HG03045 (cell line): ENCODE results near the gene TOB1.

Experiments used
- ATAC-seq: cut with Tn5 transposase; IDR thresholded peaks from one replicate; pipeline ENCODE4 v1.9.1; 2021; ENCODE audit warnings: mild to moderate bottlenecking, moderate library complexity; ENCODE audit not compliant: unreplicated experiment

TOB1 gene, protein sequence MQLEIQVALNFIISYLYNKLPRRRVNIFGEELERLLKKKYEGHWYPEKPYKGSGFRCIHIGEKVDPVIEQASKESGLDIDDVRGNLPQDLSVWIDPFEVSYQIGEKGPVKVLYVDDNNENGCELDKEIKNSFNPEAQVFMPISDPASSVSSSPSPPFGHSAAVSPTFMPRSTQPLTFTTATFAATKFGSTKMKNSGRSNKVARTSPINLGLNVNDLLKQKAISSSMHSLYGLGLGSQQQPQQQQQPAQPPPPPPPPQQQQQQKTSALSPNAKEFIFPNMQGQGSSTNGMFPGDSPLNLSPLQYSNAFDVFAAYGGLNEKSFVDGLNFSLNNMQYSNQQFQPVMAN

DNA sequence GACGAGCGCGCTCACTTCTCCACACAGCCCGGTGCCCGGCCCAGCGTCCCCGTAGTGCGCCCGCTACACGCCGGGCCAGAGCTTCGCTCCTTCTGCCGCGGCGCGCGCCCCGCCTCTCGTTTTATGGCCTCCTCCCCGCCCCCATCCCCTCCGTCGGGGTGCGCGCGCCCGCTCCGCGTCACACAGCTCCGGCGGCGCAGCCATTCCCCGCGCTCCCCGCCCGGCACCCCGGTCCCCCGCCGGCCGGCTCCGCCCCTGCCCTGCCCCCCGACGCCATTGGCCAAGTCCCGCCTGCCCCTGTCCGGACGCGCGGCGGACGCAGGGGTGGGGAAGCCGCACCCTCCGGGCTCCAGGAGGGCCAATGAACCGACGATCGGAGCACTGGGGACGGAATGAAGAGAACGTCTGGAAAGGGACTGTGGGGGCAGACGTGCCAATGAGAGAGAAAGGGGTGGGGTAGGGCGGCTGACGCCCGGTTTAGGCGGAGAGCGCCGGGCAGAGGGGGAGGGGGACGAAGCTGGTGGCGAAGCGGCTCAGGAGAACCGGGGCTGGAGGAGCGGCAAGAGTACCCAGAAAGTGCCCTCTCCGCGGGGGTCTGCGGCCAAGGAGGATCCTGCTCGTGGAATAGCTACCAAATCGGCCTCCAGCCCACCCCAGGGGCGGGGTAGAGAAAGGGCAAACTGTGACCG, at the start of gene TOB1:
Gene TOB1, minus strand, starts transcription at position 94 of the 689 bp plus-strand sequence. CDS start 2,337 bp downstream, outside the sequence.
- ATAC-seq, result peak; percentile 67

DNA sequence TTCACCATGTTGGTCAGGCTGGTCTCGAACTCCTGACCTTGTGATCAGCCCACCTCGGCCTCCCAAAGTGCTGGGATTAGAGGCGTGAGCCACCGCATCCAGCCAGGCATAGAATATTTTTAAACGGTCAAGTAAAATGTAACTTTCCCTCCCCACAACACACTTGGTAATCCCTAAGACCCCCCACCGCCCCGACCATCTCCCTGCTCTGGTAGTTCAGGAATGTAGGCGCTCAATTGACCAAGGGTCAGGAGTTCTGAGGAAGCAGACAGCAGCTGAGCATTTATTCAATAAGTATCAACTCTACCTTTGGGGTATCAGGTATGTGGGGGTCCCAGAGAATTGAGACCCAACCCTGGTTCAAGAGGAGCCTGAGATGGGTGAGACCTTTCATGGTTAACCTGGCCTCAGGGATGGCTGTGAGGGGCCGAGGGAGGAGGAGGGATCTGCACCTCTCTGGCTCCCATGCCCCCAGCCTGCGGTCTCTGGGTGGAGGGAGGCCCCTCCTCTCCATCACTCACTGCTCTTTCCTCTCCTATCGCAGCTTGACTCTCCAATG, 48.4 kb upstream of the TOB1 start:
- ATAC-seq, result no peak

DNA sequence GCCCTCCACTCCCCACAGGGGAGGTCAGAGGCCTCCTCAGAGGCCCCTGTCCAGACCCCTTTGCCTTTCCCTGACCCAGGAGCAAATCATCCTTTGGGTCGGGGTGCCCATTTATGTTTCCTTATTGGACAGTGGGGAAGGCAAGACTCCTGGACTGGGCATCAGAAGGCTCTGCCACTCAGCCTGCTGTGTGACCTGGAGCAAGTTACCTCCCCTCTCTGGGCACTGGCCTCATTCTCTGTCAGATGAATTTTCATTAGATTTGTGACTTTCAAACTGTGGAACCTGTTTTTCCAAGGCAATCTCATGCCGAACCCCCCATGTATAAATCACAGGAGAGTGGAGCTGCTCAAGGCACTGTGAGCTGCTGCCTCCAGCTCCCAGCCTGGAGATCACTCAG, 47.0 kb upstream of the TOB1 start:
- no peak for ATAC-seq

DNA sequence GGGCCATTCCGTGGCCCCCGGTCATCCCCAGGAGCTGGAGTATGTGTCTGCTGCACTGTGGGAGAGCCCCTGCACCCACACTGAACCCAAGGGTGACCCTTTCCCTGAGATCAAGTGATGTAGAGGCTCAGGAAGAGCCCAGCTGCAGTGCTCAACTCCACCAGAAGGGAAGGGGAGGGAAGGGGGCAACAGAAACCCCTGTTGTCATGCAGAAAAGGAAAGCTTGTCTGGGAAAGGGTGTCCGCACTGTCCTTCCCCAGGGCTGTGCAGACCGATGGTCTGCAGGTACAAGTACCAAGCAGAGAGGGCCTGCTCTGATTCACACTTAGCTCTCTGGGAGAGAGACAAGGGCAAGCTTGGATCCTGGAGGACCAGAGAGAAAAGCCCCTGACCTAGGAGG, 45.7 kb upstream of the TOB1 start:
- no peak for ATAC-seq

DNA sequence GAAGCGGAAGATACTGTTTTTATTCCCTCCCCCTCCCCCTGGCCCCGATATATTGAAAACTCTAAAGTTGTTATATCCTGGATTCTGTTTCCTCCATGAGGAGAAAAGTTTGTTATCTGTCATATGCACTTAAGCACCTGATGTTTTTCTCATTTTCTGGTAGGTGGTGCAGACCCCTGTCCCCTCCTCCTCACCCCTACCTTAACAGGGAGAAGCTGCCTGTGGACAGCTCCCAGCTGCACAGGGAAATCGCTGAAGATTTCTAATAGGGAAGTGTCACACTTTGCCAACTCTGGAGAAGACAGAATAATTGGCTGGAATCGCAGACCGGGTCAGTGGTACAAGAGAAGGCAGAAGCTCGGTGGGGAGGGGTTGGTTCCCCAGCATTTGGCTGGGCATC, 45.3 kb upstream of the TOB1 start:
- no peak for ATAC-seq

DNA sequence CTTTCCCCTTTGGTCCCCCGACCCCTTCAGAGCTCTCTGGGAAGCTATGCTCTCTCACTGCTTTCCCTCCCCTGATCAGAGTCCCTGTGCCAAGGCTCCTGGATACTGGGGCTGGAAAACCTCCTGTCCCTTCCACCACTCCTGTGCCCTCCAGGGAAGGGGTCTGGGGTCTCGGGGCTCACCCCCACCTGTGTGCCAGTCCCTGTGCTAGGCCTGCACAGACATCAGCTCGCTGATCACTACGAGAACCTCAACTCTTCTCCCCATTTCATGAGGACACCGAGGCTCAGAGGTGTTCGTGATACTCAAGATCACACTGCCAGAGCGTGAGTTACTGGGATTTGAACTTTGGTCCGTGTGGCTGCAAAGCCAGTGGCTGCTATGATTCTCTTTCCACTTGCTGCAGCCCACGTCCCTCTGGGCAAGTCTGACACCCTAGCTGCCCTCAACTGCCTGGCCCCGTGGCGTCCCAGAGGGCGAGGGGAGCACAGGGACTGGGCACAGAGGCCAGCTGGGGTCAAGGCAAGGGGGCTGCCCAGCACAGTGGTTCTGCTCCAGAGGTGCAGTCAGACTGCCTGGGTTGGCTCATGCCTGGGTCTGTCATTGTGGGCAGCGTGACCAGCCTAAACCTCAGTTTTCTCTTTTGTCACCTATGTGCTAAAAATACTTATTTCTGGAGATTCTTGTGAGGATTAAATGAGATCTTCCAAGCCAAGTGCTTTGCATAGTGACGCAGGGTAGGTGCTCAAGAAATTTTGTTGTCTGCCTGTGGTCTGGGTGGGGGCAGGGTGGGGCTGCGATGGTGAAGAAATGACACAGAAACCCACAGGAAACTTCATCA, 43.8 kb upstream of the TOB1 start:
- no peak for ATAC-seq

DNA sequence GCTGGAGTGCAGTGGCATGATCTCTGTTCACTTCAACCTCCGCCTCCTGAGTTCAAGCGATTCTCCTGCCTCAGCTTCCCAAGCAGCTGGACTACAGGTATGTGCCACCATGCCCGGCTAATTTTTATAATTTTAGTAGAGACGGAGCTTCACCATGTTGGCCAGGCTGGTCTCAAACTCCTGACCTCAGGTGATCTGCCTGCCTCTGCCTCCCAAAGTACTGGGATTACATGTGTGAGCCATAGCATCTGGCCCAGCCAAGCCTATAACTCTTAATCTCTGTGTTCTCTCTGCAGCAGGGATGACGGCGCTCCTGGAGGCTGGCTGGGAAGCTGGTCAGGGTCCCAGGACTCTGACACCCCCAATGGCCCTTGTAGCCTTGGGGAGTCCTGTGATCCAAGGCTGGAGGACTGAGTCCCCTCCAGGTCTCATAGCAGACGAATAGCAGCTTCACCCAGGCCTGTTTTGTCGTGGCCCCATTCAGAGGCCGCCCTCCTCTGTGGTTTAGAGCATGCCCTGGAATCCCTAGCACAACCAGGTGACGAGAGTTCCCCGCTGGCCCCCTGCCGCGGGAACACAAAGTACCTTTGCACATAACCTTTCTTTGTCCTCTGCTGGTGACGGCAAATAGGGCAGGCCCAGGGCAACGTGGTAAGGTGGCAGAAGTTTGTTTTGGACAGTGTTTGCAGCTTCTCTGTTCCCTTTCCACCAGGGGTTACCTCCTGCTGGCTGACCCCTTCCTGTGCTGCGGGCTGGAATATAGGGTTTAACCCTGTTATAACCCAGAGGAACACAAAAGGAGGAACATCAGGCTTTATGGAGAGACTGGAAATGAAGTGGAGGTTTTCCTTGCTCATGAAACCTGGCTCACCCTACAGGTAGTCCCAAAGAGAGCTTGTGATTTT, 43.0 kb upstream of the TOB1 start:
- no peak for ATAC-seq

DNA sequence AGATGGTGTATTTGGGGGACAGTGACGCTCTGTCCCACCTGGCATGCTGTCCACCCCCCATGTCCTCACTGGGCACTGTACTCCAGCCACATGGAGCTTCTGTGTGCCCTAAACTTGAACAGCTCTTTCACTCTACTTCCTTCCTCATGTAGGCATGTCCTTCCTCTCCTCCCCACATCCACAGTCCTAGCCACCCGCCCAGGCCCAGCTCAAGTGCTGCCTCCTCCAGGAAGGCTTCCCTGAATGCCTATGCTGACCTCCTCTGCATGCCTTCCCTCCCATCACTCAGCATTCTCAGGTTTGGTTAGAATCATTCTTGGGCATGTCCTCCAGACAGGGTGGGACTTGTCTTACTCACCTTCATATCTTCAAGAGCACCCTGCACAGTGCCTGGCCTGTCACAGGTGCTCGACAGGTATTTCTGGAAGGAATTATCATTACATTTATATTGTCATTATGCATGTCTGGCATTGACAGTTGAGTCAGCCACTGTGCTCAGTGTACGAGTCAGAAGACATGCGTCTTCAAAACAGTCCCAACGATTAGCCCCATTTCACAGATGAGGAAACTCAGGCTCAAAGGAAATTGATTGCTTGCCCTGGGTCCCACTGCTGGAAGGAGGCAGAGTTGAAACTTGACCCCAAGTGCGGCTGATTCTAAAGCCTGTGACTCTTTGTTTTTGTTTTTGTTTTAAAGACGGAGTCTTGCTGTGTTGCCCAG, 42.1 kb upstream of the TOB1 start:
- ATAC-seq, result no peak

DNA sequence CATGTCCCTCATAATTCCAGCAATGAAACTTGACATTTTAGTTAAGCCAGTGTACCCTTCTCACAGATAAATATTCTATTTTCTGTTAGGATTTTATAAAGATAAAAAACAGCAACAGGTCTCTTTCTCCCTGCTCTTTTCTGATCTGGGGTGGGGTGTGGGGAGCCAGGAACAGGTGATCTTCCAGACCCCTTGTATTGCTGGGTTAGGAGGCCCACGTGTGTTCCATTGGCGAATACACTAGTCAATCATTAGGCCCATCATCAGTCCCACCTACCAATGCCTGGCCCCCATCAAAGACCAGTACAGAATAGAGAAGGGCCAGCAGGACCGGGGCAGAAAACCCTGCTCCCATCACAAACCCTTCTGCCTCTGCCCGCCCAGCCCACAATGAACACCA, 40.3 kb upstream of the TOB1 start:
- no peak for ATAC-seq

DNA sequence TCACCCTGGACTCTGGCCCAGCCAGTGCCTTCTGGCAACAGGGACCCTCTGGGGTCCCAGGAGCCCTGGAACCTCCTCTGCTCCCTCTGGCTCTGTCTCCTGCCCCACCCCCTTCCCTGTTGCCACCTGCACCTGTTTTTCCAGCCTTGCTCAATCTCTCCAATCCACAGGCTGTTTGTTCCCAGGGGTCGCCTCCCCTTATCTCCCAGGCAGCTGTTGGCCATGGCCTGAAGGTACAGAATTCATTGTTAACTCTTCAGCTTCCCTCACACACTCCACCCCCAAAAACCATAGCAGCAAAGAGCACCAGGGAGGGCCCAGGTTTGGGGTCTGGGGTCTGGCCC, 39.3 kb upstream of the TOB1 start:
- no peak for ATAC-seq

DNA sequence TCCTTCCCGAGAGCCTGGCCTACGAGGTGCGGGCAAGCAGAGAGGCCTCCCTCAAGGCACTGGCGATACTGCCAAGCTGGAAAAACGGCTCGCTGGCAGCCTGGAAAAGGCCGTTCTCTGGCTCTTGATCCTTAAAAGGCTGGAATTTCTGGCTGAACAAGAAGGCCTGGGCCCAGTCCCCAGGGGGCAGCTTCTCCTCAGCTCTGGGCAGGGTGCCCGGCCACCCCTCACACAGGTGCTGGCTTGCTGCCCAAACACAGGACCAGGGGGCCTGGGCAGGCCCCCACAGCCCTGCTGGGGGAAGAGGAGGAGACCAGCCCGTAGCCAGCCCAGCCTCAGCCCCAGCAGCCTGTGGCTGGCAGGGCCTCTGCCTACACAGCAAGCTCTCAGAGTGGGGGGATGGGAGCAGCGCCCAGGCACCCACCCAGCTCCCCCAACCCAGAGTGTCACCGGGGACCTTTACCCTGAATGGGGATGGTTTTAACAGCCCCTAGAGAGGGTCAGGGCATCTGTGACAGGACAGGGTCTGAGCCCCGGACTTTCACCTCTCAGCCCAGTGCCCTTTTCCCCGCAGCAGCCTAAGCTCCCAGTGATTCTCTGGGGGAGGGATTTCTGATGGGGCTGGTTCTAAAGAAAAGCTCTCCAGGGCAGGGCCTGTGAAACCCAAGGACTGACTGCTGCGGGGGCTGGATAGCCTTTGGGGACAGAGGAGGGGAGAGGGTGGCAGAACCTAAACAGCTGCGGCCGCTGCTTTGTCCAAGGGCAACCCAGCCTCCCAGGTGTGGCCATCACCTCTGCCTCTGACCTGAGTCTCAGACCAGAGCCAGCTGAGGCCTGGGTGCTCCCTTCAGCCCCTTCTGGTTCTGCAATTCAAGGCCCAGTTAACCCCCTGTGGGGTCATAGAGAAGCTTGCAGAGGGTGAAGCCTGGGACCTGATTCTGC, 38.6 kb upstream of the TOB1 start:
- ATAC-seq, result no peak

DNA sequence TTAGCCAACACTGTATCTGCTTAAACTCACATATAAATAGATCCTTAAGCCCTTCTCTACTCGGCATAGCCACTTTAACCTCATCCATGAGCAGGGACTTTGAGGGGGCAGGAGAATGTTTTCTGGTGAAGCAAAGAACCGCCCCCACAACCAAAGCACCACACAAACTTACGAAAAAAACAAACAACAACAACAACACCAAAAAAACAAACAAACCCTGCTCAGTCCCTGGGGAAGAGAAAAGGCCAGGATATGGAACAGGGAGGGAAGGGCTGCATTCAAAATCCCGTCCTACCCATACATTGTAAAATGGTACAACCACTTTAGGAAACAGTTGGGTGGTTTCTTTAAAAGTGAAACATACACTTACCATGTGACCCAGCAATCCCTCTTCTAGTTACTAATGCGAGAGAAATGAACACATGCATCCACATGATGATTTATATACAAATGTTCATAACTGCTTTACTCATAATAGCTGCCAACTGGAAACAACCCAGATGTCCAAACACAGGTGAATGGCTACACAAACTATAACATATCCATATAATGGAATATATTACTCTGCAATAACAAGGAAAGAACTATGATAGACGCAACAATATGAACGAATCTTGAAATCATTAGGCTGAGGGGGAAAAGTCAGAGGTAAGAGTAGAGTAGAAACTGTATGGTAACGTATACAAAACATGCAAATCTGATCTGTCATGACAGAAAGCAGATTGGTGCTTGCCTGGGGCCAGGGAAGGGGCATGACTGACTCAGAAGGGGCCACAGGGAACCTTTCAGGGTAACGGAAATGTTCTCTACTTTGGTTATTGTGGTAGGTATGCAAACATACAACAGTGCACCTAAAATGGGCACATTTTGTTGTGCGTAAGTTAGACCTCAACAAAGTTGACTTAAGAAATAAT, 37.7 kb upstream of the TOB1 start:
- ATAC-seq, result no peak

DNA sequence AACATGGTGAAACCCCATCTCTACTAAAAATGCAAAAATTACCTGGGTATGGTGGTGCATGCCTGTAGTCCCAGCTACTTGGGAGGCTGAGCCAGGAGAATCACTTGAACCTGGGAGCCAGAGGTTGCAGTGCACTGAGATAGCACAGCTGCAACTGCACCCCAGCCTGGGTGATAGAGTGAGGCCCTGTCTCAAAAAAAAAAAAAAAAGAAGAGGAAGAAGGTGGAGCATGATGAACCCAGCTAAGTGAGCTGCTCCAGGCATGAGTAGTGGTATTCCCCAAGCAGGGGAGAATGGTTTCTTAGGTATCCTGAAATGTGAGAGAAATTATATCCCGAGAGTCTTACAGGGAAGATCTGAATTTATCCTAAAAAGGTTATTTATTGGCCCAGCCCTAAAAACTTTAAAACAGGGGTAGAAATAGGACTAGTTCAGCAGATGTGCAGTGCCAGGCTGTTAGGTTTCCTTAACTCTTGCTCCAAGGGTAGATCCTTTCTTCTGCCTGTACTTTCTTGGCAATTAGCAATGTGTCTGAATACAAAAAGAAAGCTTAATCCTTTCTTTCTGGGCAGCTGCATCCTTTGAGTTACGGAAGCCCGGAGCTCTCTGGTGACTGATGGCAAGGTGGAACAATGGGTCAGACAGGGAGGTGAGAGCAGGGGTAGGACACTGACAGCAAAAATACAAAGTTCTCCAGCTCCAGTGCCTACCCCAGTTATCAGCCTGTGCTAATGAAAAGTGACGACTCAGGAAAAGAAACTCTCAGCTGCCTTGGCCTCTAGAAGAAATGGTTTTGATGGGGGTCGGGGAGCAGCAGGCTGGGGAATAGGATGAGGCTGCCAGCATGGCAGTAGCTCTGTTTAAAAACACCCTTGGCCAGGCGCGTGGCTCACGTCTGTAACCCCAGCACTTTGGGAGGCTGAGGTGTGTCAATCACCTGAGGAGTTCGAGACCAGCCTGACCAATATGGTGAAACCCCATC, 36.5 kb upstream of the TOB1 start:
- no peak for ATAC-seq

DNA sequence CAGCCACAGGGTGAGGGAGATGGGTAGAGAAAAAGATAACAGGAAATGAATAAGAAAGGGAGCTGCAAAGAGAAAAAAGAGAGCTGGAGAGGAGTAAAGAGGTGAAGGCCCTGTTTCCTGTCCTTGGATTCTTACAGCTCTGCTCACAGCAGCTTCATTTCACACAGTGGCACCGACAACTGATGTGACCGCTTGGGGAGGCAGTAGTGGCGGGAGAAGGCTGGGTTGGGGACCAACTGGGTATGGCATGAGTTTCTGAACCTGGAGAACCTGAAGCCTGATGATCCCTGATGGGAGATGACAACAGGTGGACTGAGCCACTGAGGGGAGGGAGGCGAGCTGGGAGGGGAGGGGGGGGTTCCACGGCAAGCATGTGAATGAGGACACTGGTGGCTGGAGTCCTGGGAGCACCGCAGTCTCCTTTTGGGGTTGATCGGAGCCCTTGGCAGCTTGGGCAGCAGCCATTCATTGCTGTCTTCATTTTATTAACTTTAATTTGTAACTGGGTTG, 34.3 kb upstream of the TOB1 start:
- no peak for ATAC-seq

DNA sequence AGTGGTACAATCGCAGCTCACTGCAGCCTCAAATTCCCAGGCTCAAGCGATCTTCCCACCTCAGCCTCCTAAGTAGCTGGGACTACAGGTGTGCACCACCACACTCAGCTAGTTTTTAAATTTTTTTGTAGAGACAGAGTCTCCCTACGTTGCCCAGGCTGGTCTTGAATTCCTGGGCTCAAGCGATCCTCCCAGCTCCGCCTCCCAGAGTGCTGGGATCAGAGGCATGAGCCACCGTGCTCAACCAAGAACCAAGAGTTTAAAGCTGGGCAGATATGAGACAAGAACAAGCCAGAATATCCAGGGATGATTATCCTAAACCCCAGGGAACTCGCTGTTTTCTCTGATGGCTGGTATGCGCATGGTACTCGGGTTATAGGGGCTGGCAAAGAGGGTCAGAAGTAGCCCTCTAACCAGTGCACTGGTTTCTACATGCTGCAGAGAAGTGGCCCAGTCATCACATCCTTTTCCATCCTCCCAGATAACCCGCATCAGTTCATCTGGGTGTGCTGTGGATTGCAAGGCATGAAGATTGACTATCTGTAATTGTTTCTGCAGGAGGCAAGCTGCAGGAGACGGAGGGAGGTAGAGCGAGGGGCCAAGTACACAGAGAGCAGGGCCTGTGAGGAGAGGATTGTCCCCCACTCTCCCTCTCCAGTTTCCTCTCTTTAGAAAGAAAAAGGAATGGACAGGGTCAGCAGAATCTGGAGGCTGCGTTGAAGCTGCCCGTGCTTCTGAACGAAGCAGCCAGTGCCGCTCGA, 33.6 kb upstream of the TOB1 start:
- ATAC-seq, result no peak
